HEK293T (cell line): Measurements from ENCODE around the gene PRPSAP1.

Experiments used
- CTCF ChIA-PET: fragments of 350-600 bp; formaldehyde crosslinking; extraction: SDS; loops from one replicate; lab custom pipeline; 2021; ENCODE audit warnings: antibody characterized with exemption, inconsistent platforms; lab: Yijun Ruan, JAX
- POLR2A ChIA-PET: fragments of 350-600 bp; formaldehyde crosslinking; extraction: SDS; loops from one replicate; lab custom pipeline; 2020; ENCODE audit warnings: antibody characterized with exemption, inconsistent platforms; lab: Yijun Ruan, JAX
- DNase-seq: peaks from one replicate; pipeline ENCODE4 v3.0.0; 2012; ENCODE audit warnings: mixed read lengths; ENCODE audit errors: extremely low spot score
- ARNT ChIP-seq: fragments of 450-650 bp; IDR thresholded peaks from 2 replicates; pipeline ENCODE4 v1.6.1; 2017; ENCODE audit warnings: mild to moderate bottlenecking
- BHLHE40 ChIP-seq: fragments of 450-650 bp; IDR thresholded peaks from 2 replicates; pipeline ENCODE4 v1.6.1; 2016; ENCODE audit warnings: mild to moderate bottlenecking, moderate library complexity, borderline replicate concordance
- CTBP1 ChIP-seq: fragments of 450-650 bp; IDR thresholded peaks from 2 replicates; pipeline ENCODE4 v1.6.1; 2016; ENCODE audit warnings: borderline replicate concordance
- ELF4 ChIP-seq: fragments of 450-650 bp; IDR thresholded peaks from 2 replicates; pipeline ENCODE4 v1.6.1; 2017; ENCODE audit warnings: antibody characterized with exemption
- FOXA1 ChIP-seq: fragments of 450-650 bp; IDR thresholded peaks from 2 replicates; pipeline ENCODE4 v1.6.1; 2016; ENCODE audit warnings: mild to moderate bottlenecking
- FOXK2 ChIP-seq: fragments of 450-650 bp; IDR thresholded peaks from 2 replicates; pipeline ENCODE4 v1.6.1; 2016; ENCODE audit warnings: mild to moderate bottlenecking
- FOXM1 ChIP-seq: fragments of 450-650 bp; IDR thresholded peaks from 2 replicates; pipeline ENCODE4 v1.6.1; 2017; ENCODE audit warnings: mild to moderate bottlenecking, borderline replicate concordance
- HDGF ChIP-seq: fragments of 450-650 bp; IDR thresholded peaks from 2 replicates; pipeline ENCODE4 v1.6.1; 2017; ENCODE audit warnings: antibody characterized with exemption, borderline replicate concordance
- L3MBTL2 ChIP-seq: fragments of 450-650 bp; conservative IDR thresholded peaks from 2 replicates; pipeline ENCODE4 v1.6.1; 2016; ENCODE audit warnings: mild to moderate bottlenecking
- LEF1 ChIP-seq: fragments of 450-650 bp; IDR thresholded peaks from 2 replicates; pipeline ENCODE4 v1.6.1; 2017; ENCODE audit warnings: mild to moderate bottlenecking, borderline replicate concordance
- NFRKB ChIP-seq: fragments of 450-650 bp; IDR thresholded peaks from 2 replicates; pipeline ENCODE4 v1.6.1; 2016; ENCODE audit warnings: mild to moderate bottlenecking, moderate library complexity
- SP1 ChIP-seq: fragments of 450-650 bp; IDR thresholded peaks from 2 replicates; pipeline ENCODE4 v1.6.1; 2017
- SUZ12 ChIP-seq: fragments of 450-650 bp; IDR thresholded peaks from 2 replicates; pipeline ENCODE4 v1.6.1; 2016; ENCODE audit warnings: mild to moderate bottlenecking
- TARDBP ChIP-seq: fragments of 450-650 bp; IDR thresholded peaks from 2 replicates; pipeline ENCODE4 v1.6.1; 2016
- ZNF384 ChIP-seq: fragments of 450-650 bp; IDR thresholded peaks from 2 replicates; pipeline ENCODE4 v1.6.1; 2016
- TF ChIP-seq, protein P1 (sequence below): fragments of 450-650 bp; IDR thresholded peaks from 2 replicates; pipeline ENCODE4 v1.6.1; 2016

The PRPSAP1 gene

GRCh38 chr17:76379646-76380376 is 26.1 kb upstream of the PRPSAP1 start:
- TF ChIP-seq FOXK2 = no peak
- TF ChIP-seq LEF1 = no peak
- TF ChIP-seq HDGF = no peak
- no peak for TF ChIP-seq ELF4
- no peak for TF ChIP-seq FOXM1
- no peak for TF ChIP-seq ARNT
- TF ChIP-seq, protein P1, sequence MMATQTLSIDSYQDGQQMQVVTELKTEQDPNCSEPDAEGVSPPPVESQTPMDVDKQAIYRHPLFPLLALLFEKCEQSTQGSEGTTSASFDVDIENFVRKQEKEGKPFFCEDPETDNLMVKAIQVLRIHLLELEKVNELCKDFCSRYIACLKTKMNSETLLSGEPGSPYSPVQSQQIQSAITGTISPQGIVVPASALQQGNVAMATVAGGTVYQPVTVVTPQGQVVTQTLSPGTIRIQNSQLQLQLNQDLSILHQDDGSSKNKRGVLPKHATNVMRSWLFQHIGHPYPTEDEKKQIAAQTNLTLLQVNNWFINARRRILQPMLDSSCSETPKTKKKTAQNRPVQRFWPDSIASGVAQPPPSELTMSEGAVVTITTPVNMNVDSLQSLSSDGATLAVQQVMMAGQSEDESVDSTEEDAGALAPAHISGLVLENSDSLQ = no peak
- TF ChIP-seq FOXA1 = no peak
- TF ChIP-seq TARDBP = no peak
- no peak for TF ChIP-seq NFRKB
- TF ChIP-seq CTBP1 = no peak
- TF ChIP-seq SUZ12 = no peak
- TF ChIP-seq ZNF384 = no peak; the same call in 1 of the 2 replicates
- TF ChIP-seq BHLHE40 = no peak
- TF ChIP-seq L3MBTL2 = no peak
- no peak for TF ChIP-seq SP1
- DNase-seq = no peak
- ChIA-PET POLR2A (interaction anchor here (0.9 kb wide), 1 partner anchor 26 kb away, joined by 3 read pairs; the partner anchor contains the start of gene PRPSAP1), CTCF (interaction anchor here (0.9 to 1.2 kb wide), 3 partner anchors 10 to 128 kb away, joined by 3 to 4 read pairs (median 4); no protein-coding TSS in a partner anchor)

DNA sequence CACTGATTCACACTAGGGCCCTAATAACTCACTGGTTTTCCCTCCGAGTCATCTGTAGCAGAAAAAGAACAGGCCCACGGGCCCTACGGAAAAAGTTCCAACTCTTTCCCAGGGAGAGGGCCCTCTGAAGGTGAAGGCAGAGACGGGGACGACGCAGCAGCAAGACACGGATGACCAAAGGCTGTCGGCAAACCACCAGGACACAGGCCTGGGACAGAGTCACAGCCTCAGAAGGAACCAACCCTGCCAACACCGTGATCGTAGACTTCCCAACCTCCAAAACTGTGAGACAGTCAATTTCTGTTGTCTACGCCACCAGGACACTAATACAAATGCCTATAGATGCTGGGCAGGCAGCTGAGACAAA is 25.5 kb upstream of the PRPSAP1 start:
- CTCF ChIA-PET = interaction anchor here (1.2 kb wide), 1 partner anchor 9 kb away, joined by 3 read pairs; no protein-coding TSS in a partner anchor
- POLR2A ChIA-PET = interaction anchor here (0.9 kb wide), 1 partner anchor 26 kb away, joined by 3 read pairs; the partner anchor contains the start of gene PRPSAP1

GRCh38 chr17:76378548-76379274 is 25.0 kb upstream of the PRPSAP1 start:
- ChIA-PET POLR2A (no interaction called here), CTCF (interaction anchor here (1.2 kb wide), 1 partner anchor 9 kb away, joined by 3 read pairs; no protein-coding TSS in a partner anchor)
- DNase-seq = no peak
- TF ChIP-seq BHLHE40 = no peak
- TF ChIP-seq CTBP1 = no peak
- TF ChIP-seq ARNT = no peak
- no peak for TF ChIP-seq FOXA1
- no peak for TF ChIP-seq NFRKB

More for the DNA sequence above, 25.5 kb upstream of the PRPSAP1 start:
- DNase-seq = no peak
- TF ChIP-seq ZNF384 (no peak), BHLHE40 (no peak)

GRCh38 chr17:76376318-76377133 is 22.8 kb upstream of the PRPSAP1 start:
- DNase-seq = no peak
- no peak for TF ChIP-seq CTBP1
- no peak for TF ChIP-seq SUZ12
- TF ChIP-seq SP1 = no peak
- no peak for TF ChIP-seq TARDBP
- TF ChIP-seq ARNT = no peak
- no peak for TF ChIP-seq FOXM1
- no peak for TF ChIP-seq L3MBTL2
- no peak for TF ChIP-seq BHLHE40
- ChIA-PET CTCF (interaction anchor here (0.9 to 1.0 kb wide), 3 partner anchors 9 to 12 kb away, joined by 3 to 5 read pairs (median 4); no protein-coding TSS in a partner anchor), POLR2A (interaction anchor here (1.3 kb wide), 1 partner anchor 21 kb away, joined by 3 read pairs; no protein-coding TSS in a partner anchor)

DNA sequence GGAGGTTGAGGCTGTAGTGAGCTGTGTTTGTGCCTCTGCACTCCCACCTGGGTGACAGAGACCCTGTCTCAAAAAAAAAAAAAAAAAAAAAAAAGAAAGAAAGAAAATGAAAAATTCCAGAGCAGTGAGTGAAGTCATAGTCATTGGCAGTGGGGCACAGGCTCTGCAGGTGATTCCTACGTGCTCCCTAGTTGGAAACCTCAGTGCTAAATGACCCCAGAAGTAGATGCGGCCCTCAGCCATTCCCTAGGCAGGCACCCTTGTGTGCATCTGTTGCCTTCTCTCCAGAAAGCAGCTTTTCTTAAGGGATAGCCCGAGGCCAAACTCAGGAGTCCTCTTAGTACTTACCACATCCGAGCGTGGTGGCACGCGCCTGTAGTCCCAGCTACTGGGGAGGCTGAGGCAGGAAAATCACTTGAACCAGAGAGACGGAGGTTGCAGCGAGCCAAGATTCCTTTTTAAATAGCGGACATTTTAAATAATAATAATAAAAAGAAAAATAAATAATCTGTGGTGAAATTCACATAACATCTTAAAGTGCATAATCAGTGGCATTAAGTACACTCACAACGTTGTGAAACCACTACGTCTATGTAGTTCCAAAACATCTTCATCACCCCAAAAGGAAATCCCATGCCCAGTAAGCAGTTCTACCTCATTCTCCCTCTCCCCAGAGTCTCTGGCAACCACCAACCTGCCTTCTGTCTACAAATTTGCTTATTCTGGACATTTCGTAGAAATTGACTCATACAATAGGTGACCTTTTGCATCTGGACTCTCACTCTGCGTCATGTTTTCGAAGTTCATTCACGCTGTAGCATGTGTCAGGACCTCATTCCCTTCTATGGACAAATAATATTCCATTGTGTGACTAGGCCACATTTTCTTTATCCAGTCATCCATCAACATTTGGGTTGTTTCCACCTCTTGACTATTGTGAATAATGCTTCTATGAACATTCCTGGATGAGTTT is 18.2 kb upstream of the PRPSAP1 start:
- CTCF ChIA-PET = interaction anchor here (0.7 to 1.0 kb wide), 2 partner anchors 26 to 49 kb away, joined by 4 to 6 read pairs; no protein-coding TSS in a partner anchor
- DNase-seq = no peak
- POLR2A ChIA-PET = interaction anchor here (0.7 kb wide), 1 partner anchor 13 kb away, joined by 3 read pairs; the partner anchor contains the start of gene SPHK1

More for the DNA sequence above, 18.2 kb upstream of the PRPSAP1 start:
- TF ChIP-seq ZNF384 (peak; percentile 13; the same call in 1 of the 2 replicates), LEF1 (no peak)
